ENCODE results near the gene TSKS.

TSKS gene

DNA sequence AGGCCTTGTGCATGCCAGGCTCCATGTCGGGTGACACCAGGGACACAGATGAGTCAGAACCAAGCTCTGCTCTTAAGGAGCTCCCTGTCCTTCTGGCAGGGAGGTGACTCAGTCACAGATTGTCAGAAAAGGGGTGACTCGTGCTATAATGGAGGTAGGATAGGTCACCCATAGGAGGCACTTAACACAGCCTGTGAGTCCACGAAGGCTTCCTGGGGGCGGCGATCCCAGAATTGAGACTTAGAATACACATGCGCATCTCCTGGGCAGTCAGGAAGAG, 30.4 kb upstream of the TSKS start:
- DNase-seq = no peak

- DNase-seq = no peak
These were observed 29.9 kb upstream of the TSKS start for GRCh38 chr19:49792829-49793560.

DNA sequence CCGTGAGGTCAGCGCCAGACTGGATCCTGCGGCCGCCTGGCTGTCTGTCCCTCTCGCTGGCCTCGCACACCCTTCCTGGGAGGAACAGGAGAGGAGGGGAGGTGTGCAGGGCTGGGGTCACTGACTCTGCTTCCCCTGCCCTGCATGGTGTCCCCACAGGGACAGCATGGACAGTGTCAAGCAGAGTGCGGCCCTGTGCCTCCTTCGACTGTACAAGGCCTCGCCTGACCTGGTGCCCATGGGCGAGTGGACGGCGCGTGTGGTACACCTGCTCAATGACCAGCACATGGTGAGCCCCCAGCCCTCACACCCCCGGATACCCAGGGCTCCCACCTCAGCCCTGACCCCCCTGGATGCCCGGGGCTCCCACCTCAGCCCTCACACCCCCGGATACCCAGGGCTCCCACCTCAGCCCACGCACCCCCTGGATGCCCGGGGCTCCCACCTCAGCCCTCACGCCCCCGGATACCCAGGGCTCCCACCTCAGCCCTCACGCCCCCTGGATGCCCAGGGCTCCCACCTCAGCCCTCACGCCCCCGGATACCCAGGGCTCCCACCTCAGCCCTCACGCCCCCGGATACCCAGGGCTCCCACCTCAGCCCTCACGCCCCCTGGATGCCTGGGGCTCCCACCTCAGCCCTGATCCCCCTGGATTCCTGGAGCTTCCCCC, 28.8 kb upstream of the TSKS start:
- DNase-seq = no peak

GRCh38 chr19:49790866-49791265, 27.8 kb upstream of the TSKS start:
- no peak for DNase-seq

DNA sequence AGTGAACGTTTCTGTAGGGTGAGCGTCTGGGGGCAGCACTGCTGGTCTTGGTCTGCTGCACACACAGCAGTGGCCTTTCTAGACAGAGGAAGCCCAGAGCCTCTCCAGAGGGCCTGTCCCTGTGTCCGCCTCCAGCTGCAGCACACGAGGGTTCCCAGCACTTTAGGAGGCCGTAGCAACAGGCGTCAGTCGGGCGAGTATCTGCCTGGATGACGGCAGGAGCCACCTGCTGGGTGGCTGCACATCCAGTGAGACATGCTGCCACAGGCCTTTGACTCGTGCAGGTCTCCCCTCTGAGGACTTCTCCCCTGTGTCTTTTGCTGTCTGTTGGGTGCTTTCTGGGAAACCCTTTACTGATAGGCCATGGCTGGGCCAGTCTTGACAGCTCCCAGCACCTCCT, 25.8 kb upstream of the TSKS start:
- DNase-seq = no peak

DNA sequence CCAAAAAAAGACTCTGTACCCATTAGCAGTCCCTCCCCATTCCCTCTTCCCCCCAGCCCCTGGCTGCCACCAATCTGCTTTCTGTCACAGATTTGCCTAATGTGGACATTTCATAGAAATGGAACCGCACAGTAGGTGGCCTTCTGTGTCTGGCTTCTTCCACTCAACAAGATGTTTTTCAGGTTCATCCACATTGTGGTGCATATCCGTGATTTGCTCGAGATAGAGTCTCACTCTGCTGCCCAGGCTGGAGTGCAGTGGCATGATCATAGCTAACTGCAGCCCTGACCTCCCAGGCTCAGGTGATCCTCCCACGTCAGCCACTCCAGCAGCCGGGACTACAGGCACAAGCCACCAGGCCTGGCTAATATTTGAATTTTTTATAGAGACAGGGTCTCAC, 24.6 kb upstream of the TSKS start:
- no peak for DNase-seq

DNA sequence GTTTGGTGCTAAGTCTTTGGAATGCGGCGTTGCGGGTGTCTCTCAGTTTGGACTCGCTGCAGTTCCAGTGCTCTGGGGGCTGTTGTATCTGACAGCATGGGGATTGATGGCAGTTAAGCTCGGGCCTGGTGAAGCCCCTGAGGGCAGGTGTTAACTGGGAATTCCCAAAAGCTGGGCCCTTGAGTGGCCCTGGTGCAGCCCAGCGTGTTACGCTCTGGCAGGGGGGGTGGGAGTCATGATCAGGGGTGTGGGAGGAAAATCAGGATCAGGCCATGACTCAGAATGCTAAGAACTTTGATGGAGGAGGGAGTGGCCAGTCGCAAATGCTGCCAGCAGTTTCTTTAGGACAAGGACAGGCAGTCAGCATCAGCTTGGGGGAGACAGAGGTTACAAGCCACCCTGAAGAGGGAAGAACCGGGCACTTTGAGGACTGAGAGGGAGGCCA, 23.3 kb upstream of the TSKS start:
- DNase-seq = no peak

DNA sequence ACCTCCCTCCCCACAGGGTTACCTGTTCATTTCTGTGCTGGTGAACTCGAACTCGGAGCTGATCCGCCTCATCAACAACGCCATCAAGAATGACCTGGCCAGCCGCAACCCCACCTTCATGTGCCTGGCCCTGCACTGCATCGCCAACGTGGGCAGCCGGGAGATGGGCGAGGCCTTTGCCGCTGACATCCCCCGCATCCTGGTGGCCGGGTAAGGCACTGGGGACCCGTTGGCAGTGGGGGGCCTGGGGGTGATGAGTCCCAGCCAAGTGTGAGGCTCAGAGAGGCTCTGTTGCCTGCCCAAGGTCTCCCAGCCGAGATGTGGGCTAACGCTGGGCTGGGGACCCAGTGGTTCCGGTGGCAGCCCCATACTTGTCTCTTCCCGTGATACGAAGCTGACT, 19.4 kb upstream of the TSKS start:
- DNase-seq = no peak

DNA sequence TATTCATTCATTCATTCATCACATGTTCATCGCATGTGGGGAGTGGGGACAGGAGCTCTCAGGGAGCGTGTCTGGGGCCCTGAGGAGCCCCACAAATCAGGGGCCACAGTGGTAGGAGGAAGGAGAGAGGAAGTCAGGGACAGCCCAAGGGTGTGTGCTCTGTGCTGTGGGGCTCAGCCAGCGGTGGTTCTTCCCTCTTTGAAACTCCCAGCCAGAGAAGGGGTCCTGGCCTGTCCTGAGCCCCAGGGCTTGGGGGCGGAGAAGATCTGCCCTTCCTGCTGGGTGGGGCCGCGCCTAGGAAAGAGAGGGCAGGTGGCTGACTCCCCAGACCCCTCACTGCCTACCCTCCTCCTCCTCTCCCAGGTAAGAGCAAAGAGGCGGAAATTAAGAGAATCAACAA, 18.3 kb upstream of the TSKS start:
- no peak for DNase-seq

- DNase-seq = no peak
These were observed 17.8 kb upstream of the TSKS start for GRCh38 chr19:49780861-49781260.

GRCh38 chr19:49779731-49780555, 16.8 kb upstream of the TSKS start:
- DNase-seq = no peak

- no peak for DNase-seq
These were observed 13.3 kb upstream of the TSKS start for GRCh38 chr19:49776371-49776764.

DNA sequence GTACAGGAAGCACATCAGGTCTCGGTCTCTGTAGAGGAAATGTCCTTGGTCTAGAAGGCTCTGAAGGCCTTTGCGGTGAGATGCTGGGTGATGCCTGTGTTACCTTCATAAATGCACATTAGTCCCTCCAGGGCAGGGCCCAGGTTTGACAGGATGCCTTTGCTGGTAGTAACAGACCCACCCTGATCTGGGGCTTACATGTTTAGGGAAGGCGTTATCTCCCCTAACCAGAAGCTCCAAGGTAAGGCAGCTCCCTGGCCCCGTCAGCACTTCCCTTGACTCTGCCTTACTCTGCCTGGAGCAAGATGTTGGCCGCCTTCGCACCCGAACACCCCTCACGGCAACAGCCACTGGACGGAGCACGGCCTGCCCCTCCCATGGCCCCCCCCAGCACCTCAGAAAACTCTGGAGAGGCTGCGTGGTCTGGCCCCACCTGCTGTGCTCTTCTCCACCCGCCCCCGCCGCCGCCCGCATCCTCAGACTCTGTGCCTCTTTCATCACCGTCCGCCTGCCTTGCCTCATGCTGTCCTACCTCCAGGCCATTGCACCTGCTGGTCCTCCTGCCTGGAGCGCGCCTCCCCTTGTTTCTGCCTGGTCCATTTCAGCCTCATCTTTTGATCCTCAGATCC, 12.8 kb upstream of the TSKS start:
- no peak for DNase-seq

DNA sequence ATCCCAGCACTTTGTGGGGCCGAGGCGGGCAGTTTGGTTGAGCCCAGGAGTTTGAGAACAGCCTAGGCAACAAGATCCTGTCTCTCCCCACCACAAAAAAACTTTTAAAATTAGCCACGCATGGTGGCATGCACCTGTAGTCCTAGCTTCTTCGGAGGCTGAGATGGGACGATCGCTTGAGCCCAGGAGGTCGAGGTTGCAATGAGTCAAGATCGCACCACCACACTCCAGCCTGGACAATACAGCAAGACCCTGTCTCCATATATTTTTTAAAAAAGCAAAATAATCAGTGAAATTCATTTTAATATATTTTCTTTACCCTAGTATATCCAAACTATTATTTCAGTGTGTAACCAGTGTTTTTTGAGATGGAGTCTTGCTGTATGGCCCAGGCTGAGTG, 11.9 kb upstream of the TSKS start:
- DNase-seq = no peak

DNA sequence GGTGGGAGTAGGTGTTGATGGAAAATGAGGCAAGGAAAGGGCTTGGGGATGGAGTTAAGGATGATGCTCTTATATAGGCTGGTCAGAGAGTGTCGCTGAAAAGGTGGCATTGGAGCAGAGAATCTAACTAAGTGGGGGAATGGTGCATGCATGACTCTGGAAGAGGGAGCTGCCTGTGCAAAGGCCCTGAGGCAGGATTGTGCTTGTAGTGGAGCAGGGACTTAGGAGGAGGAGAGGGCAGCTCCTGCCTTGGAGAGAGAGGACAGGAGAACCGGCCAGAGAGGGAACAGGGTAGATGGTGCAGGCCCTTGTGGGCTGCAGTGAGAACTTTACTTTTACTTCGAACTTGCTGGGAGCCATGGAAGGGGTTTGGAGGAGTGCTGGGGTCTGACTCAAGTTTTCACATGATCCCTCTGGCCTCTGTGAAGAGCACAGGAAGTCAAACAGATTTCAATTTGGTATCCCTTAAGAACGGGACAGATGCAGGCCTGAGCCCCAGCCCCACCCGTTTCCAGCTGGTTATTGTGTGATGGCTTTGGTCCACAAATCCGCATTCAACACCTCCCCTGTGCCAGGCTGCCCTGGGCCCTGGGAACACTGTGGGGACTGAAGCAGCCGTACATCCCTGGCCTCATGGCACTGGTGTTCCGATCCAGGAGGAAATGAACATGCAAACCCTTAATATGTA, 10.7 kb upstream of the TSKS start:
- no peak for DNase-seq

DNA sequence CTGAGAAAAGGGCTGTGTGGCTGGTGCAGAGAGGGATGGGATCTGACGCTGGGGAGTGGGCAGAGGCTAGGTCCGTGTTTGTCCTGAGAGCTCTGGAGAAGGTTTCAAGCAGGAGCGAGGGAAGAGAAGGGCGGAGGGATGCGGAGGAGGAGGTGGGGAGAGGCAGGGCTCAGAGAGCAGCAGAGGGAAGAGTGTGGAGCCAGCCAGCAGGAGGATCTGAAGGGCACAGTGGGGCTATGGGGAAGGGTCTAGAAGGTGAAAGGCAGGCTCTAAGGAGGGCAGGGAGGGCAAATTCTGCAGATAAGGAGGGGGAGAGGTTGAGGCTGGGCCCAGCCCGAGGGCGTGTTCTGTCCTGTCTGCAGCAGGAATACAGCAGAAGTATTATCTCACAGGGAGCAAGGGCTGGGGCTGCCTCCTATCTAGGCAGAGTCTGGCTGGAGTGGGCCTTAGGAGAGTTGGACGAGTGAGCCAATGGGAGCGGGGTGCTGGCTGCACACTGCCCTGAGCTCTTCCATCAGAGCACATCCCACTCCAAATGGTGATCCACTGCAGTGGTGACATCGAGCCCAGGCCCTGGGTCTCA, 9.8 kb upstream of the TSKS start:
- no peak for DNase-seq

- DNase-seq = no peak
These were observed 8.6 kb upstream of the TSKS start for GRCh38 chr19:49771674-49772139.

DNA sequence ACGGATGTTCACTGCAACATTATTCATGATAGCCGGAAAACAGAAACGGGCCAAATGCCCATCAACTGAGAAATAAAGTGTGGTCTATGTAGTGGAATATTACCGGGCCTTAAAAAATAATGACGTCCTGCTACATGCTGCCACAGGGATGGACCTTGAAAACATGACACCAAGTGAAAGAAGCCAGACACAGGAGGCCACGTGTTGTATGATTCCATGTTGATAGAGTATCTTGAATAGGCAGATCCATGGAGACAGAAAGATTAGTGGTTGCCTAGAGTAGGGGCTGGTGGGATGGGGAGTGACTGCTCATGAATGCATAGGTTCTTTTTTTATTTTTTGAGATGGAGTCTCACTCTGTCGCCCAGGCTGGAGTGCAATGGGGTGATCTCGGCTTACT, 7.4 kb upstream of the TSKS start:
- no peak for DNase-seq

DNA sequence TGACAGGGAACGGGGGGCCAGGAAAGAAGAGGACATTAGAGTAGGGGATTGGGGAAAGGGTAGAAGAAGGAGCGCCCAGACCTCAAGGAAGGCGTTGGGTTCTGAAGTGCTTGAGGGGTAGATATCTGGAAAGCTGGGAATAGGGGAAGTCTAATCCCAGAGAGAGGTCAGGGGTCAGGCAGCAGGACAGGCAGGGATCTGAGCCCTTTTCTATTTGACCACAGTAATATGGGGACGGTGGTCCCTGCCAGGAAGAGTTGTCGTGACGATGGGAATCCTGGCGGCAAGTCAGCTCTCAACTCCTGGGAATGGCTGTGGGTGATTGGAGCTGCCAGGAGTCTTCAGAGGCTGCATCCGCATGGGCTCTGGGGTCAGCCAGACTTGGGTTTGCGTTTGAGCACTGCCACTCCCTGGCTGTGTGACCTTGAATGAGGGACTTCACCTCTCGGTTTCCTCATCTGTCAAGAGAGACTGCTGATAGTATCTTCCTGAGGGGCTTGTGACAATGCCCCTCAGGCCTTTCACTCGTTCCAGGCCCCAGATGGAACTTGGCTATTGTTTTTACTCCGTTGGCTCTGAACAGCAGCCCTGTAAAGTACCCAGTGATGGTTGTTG, 5.0 kb upstream of the TSKS start:
- DNase-seq = no peak

DNA sequence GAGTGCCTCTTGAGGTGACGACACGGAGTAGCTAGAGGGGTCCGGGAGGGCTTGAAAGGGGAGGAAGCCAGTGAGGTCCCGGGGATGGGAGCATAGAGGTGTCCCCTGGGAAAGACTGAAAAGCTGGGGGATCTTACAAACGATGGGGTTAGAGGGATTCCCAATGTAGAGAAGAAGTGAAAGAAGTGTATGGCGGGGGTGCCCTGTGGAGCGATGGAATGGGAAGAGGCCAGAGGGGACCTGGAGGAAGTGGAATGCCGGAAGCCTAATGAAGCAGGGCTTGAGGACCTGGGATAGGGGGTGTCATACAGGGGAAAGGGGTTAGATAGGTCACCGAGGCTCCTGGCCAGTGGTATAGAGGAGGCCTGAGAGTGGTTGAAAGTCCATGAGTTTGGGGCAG, 4.3 kb upstream of the TSKS start:
- no peak for DNase-seq

DNA sequence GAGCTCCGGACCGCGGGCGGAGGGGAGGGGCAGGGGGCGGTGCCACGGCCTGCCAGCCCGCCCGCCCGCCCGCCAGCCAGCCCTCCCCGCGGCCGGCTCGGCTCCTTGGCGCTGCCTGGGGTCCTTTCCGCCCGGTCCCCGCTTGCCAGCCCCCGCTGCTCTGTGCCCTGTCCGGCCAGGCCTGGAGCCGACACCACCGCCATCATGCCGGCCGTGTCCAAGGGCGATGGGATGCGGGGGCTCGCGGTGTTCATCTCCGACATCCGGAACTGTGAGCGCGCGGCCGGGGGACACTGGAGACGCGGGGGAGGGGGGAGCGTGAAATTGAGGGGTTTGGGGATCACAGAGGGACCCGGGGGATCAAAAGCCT, 3.8 kb upstream of the TSKS start, which contains the start of gene AP2A1:
AP2A1 (plus strand) TSS at position 72 of the 370 bp plus-strand sequence; CDS start at position 205, 133 bp downstream.
- DNase-seq = no peak

Measured in stimulated activated CD4-positive, alpha-beta T cell treated with anti-CD3 and anti-CD28 coated beads, Interleukin-4, amount 100 ng/mL, for 1 hour (primary cell).